Ascending aorta (tissue), 2 donors: Measurements from ENCODE around the gene SMIM10. TPM values are rescaled to one million over a fixed set of nuclear protein-coding genes. Genes with fewer than 3 reads are reported as not detected.
A peak's percentile ranks its signal among the peaks of the same experiment; 100 is the strongest.

Source experiments
- DNase-seq, 2 donors: peaks; one replicate each; pipeline ENCODE4 v3.0.0-alpha.2; 2019; ENCODE audit warnings: low spot score in 2 of 2
- H3K27ac ChIP-seq, 2 donors: fragments of 200-600 bp; sonication (generic); one replicate each; pipeline ENCODE4 v1.5.1; 2016 to 2017; ENCODE audit warnings: mild to moderate bottlenecking in 1 of 2
- H3K27me3 ChIP-seq: fragments of 200-600 bp; sonication (generic); one replicate; pipeline ENCODE4 v1.5.1; 2017
- H3K36me3 ChIP-seq, 2 donors: fragments of 200-600 bp; sonication (generic); one replicate each; pipeline ENCODE4 v1.5.1; 2016
- H3K4me1 ChIP-seq, 2 donors: fragments of 200-600 bp; sonication (generic); one replicate each; pipeline ENCODE4 v1.5.1; 2016 to 2017; ENCODE audit warnings: mild to moderate bottlenecking in 1 of 2
- H3K4me3 ChIP-seq, 2 donors: fragments of 200-600 bp; sonication (generic); one replicate each; pipeline ENCODE4 v1.5.1; 2016 to 2017; ENCODE audit warnings: mild to moderate bottlenecking in 1 of 2
- H3K9me3 ChIP-seq, 2 donors: fragments of 200-600 bp; sonication (generic); one replicate each; pipeline ENCODE4 v1.5.1; 2016
- CTCF ChIP-seq, 3 experiments: fragments of 200-600 bp in 2 of 3; fragments of 450-650 bp in 1 of 3; sonication (generic) in 2 of 3; IDR thresholded peaks; one replicate each; pipeline ENCODE4 v1.5.1; 2016 to 2019; ENCODE audit warnings: antibody characterized with exemption in 3 of 3, mild to moderate bottlenecking in 1 of 3, moderate library complexity in 1 of 3
- intact Hi-C: fragments of 100-400 bp; cut with DNase I; formaldehyde crosslinking; loops from one replicate; pipeline ENCODE4 v1.15.1; 2023
- total RNA-seq: library from RNA; depleted of rRNA; stranded (reverse); fragments of >200 nt; gene quantifications from one replicate; pipeline ENCODE4 v1.1.0, GENCODE V29; 2016

The SMIM10 gene
- total RNA-seq, 1 donor from 2014 or later: 11.7 TPM

DNA sequence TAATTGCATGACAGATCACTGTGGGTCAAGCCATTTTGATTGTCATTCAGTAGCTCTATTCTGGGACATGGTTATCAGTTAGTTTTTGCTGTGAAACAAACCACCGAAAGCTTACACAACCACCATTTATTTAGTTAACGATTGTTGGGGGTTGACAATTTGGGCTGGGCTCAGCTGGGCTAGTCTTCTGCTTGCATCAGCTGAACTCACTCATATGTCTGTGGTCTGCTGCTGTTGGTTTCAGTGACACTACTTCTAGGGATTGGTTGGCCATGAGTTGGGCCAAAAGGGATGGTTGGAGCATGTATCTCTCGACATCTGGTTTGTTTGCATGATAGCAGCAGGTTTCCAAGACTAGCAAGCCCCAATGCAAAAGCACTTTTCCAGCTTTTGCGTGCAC, 5.3 kb upstream of the SMIM10 start:
- DNase-seq: no peak
- Histone ChIP-seq H3K27ac (no peak overlapping the region), H3K4me3 (no peak overlapping the region), H3K4me1 (no peaks in the 10 kb centered on the region), H3K9me3 (no peaks in the 10 kb centered on the region), H3K36me3 (no peaks in the 10 kb centered on the region), H3K27me3 (no peaks in the 10 kb centered on the region)
- intact Hi-C loops: no loop called here
- no peak for TF ChIP-seq CTCF (IDR thresholded peaks at IDR 0.05)

DNA sequence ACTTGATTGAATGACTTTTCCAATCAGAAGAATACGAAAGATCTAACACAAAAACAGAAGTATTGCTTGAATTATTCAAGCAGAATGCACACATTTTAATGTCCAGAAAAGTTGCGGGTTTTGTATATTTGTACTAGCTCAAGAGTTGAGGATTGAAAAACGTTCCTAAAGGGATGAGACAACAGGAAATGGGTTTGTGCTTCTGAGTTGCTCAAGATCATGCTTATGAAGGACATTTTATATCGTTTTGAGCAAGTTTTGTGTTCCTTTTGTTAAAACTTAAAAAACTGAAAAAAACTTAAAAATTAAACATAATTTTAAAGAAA, 353 bp upstream of the SMIM10 start:
- DNase-seq: no peak
- H3K36me3 ChIP-seq: no peaks in the 10 kb centered on the region
- intact Hi-C loops: no loop called here
- H3K4me3 ChIP-seq: peak overlapping the region; percentile 43 to 67
- no peaks in the 10 kb centered on the region for H3K27me3 ChIP-seq
- TF ChIP-seq CTCF (IDR thresholded peaks at IDR 0.05): no peak
- H3K4me1 ChIP-seq: no peaks in the 10 kb centered on the region
- no peaks in the 10 kb centered on the region for H3K9me3 ChIP-seq
- peak overlapping the region; percentile 38 to 63 for H3K27ac ChIP-seq

DNA sequence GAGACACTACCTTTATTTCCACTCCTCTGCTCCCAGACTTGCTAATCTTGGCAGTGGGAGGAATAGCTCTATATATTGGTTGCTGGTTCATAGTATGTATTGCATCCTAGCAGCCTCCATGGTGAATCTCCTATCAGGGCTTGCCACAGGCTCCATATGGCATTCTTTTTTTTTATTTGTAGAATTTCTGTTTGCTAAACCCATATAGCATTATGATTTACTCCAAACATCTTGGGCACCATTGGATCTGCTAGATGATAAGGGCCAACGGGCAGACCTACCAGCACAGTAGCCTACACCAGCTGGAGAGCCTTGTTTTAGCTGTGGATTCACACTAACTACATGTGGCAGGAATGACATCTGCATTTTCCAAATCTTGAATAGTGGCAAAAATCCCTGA, 6.9 kb downstream of the SMIM10 start:
- DNase-seq: no peak
- peaks cover 0 to 9% of the 10 kb centered on the region in 2 donors for H3K4me1 ChIP-seq
- intact Hi-C loops: loop anchor here (5.0 kb wide), 1 partner anchor 55 kb away; the partner anchor contains the start of gene RTL8A

GRCh38 chrX:134998246-134998645, 7.5 kb downstream of the SMIM10 start:
- intact Hi-C loops: loop anchor here (5.0 kb wide), 1 partner anchor 54 kb away; the partner anchor contains the start of gene RTL8A
- TF ChIP-seq CTCF (IDR thresholded peaks at IDR 0.05): no peak
- Histone ChIP-seq H3K36me3 (no peaks in the 10 kb centered on the region), H3K9me3 (no peaks in the 10 kb centered on the region), H3K4me3 (no peak overlapping the region), H3K27ac (peak overlapping the region; percentile 11 to 42), H3K4me1 (peaks cover 0 to 9% of the 10 kb centered on the region in 2 donors), H3K27me3 (no peaks in the 10 kb centered on the region)
- no peak for DNase-seq

More for the DNA sequence above, 6.9 kb downstream of the SMIM10 start:
- Histone ChIP-seq H3K36me3 (no peaks in the 10 kb centered on the region), H3K27me3 (no peaks in the 10 kb centered on the region), H3K27ac (no peak overlapping the region), H3K9me3 (no peaks in the 10 kb centered on the region), H3K4me3 (no peak overlapping the region)
- no peak for TF ChIP-seq CTCF (IDR thresholded peaks at IDR 0.05)

GRCh38 chrX:134999469-134999868, 8.7 kb downstream of the SMIM10 start:
- H3K9me3 ChIP-seq: no peaks in the 10 kb centered on the region
- H3K4me3 ChIP-seq: no peak overlapping the region
- no peaks in the 10 kb centered on the region for H3K36me3 ChIP-seq
- TF ChIP-seq CTCF (IDR thresholded peaks at IDR 0.05): peak in 2 of 3 experiments; percentile 33 to 53
- H3K27me3 ChIP-seq: no peaks in the 10 kb centered on the region
- peaks cover 0 to 9% of the 10 kb centered on the region in 2 donors for H3K4me1 ChIP-seq
- intact Hi-C loops: loop anchor here (1.0 to 5.0 kb wide), 2 partner anchors 34 to 53 kb away; partner anchors contain the start of gene RTL8A
- H3K27ac ChIP-seq: peak overlapping the region; percentile 69 to 75
- no peak for DNase-seq

DNA sequence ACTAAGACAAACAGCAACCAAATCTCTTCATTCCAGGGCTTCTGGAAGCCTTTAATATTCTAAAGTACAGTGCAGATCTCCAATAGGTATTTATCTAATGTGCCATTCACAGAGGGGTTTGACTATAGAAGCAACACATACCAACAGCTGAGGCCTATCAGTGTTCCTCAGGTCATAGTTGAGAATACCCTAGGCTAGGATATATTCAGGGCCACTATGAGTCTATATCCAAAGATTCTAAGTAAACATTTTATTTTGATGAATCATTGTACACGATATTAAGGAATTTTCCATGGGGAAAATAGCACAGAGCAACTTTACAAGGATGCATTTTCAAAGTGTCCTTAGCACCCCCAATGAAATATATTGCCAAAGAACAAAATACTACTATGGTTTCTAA, 9.7 kb downstream of the SMIM10 start:
- no peaks in the 10 kb centered on the region for H3K36me3 ChIP-seq
- DNase-seq: no peak
- no peak overlapping the region for H3K4me3 ChIP-seq
- no peaks in the 10 kb centered on the region for H3K9me3 ChIP-seq
- TF ChIP-seq CTCF (IDR thresholded peaks at IDR 0.05): no peak
- peak overlapping the region; percentile 69 to 75 for H3K27ac ChIP-seq
- intact Hi-C loops: no loop called here
- H3K27me3 ChIP-seq: no peaks in the 10 kb centered on the region
- peaks cover 0 to 9% of the 10 kb centered on the region in 2 donors for H3K4me1 ChIP-seq
